ENCODE results near the gene GDNF. TPM values are rescaled to one million over a fixed set of nuclear protein-coding genes. Genes with fewer than 3 reads are reported as not detected.

The GDNF gene
- polyA plus RNA-seq, 3 donors = not detected

DNA sequence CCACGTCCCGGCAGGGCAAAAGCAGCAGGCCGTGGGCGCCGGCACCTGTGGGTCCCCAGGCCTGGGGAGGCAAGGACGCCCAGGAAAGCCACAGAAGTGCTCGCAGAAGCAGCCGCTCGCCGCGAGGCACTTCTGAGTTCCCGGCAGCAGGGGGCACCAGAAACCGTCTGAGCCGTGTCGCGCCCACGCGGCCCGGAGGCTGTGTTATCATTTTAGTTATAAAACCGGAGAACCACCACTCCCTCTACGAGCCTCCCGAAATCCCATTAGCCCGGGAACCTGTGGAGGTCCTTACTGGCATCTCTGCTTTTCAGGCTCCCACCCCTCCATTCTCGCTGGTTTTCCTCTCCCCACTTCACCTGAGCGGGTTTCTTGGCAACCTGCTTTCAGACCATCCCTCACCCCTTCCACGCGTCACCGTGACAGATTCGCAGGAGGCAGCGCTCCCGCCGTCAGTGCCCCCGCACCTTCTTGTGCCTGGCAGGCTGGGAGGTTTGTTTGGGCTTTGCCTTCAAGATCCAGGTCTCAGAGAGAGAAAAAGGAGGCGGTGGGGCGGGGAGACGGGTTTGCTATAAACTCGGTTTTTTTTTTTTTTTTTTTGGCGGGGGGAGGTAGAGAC is 2.3 kb downstream of the GDNF start:
- H3K9ac ChIP-seq (ENCODE audit: insufficient read depth, low read length, poor library complexity, severe bottlenecking) = no peak overlapping the region
- intact Hi-C loops (cut with micrococcal nuclease) = loop anchor here (5.0 to 10.0 kb wide), 2 partner anchors 355 to 357 kb away; no protein-coding TSS in a partner anchor
- no peaks in the 10 kb centered on the region for H3K36me3 ChIP-seq (replicated peaks in 1 of 2; ENCODE audit: control insufficient read depth in 1 of 2, insufficient read depth in 2 of 2, low read length in 2 of 2)
- H3K9me3 ChIP-seq (replicated peaks in 1 of 2; ENCODE audit: control insufficient read depth in 1 of 2, insufficient read depth in 1 of 2, low read length in 2 of 2) = peaks cover 0 to 43% of the 10 kb centered on the region in 2 donors
- H2AFZ ChIP-seq (ENCODE audit: insufficient read depth, low read depth, low read length, poor library complexity, severe bottlenecking) = peak overlapping the region; percentile 53
- peak in 1 of 3 donors; percentile 11 for DNase-seq
- 2% methylated on average over 29 of the region's 38 CpGs for WGBS (ENCODE audit: insufficient coverage)
- H3K4me2 ChIP-seq (replicated peaks; ENCODE audit: extremely low read depth, low read length, poor library complexity, severe bottlenecking) = peak overlapping the region; percentile 36
- H3K4me1 Mint-ChIP-seq = peaks cover 34% of the 10 kb centered on the region
- H3K4me1 ChIP-seq (ENCODE audit: control insufficient read depth in 1 of 2, insufficient read depth in 2 of 2, low read length in 2 of 2) = peaks cover 10 to 19% of the 10 kb centered on the region in 2 donors
- peak overlapping the region in 3 of 7 donors; percentile 31 to 75 (median 36) for H3K27ac Mint-ChIP-seq
- no peak overlapping the region for H3K27ac ChIP-seq (ENCODE audit: low read depth in 1 of 2, low read length in 2 of 2)
- H3K27me3 ChIP-seq (ENCODE audit: control insufficient read depth in 2 of 2, insufficient read depth in 2 of 2, low read length in 2 of 2) = peaks cover 85 to 93% of the 10 kb centered on the region in 2 donors
- peak overlapping the region; percentile 55 to 90 for H3K4me3 Mint-ChIP-seq
- peak; percentile 64 for TF ChIP-seq CTCF (IDR thresholded peaks at IDR 0.05)
- no peaks in the 10 kb centered on the region for H3K79me2 ChIP-seq (ENCODE audit: insufficient read depth, low read length)
- H4K20me1 ChIP-seq (ENCODE audit: insufficient read depth, low read length) = no peaks in the 10 kb centered on the region
- H3K4me3 ChIP-seq (replicated peaks in 1 of 3; ENCODE audit: low read depth in 2 of 3, low read length in 3 of 3) = peak overlapping the region in 1 of 3 experiments; percentile 39
- H3K9me3 Mint-ChIP-seq = peaks cover 0 to 28% (median 9%) of the 10 kb centered on the region in 7 donors
- H3K27me3 Mint-ChIP-seq (ENCODE audit: low read depth in 3 of 3) = peaks cover 88 to 100% (median 96%) of the 10 kb centered on the region in 3 donors
- peaks cover 5 to 11% of the 10 kb centered on the region in 2 donors for H3K36me3 Mint-ChIP-seq

- Histone ChIP-seq H3K36me3 (replicated peaks in 1 of 2; ENCODE audit: control insufficient read depth in 1 of 2, insufficient read depth in 2 of 2, low read length in 2 of 2) (no peaks in the 10 kb centered on the region), H3K27me3 (ENCODE audit: control insufficient read depth in 2 of 2, insufficient read depth in 2 of 2, low read length in 2 of 2) (peaks cover 84 to 93% of the 10 kb centered on the region in 2 donors), H3K79me2 (ENCODE audit: insufficient read depth, low read length) (no peaks in the 10 kb centered on the region), H2AFZ (ENCODE audit: insufficient read depth, low read depth, low read length, poor library complexity, severe bottlenecking) (peak overlapping the region; percentile 53), H4K20me1 (ENCODE audit: insufficient read depth, low read length) (no peaks in the 10 kb centered on the region), H3K27ac (ENCODE audit: low read depth in 1 of 2, low read length in 2 of 2) (no peak overlapping the region), H3K4me3 (replicated peaks in 1 of 3; ENCODE audit: low read depth in 2 of 3, low read length in 3 of 3) (peak overlapping the region in 1 of 3 experiments; percentile 39), H3K4me2 (replicated peaks; ENCODE audit: extremely low read depth, low read length, poor library complexity, severe bottlenecking) (peak overlapping the region; percentile 36), H3K9me3 (replicated peaks in 1 of 2; ENCODE audit: control insufficient read depth in 1 of 2, insufficient read depth in 1 of 2, low read length in 2 of 2) (peaks cover 0 to 43% of the 10 kb centered on the region in 2 donors), H3K9ac (ENCODE audit: insufficient read depth, low read length, poor library complexity, severe bottlenecking) (no peak overlapping the region), H3K4me1 (ENCODE audit: control insufficient read depth in 1 of 2, insufficient read depth in 2 of 2, low read length in 2 of 2) (peaks cover 10 to 19% of the 10 kb centered on the region in 2 donors)
- H3K27me3 Mint-ChIP-seq (ENCODE audit: low read depth in 3 of 3) = peaks cover 86 to 99% (median 96%) of the 10 kb centered on the region in 3 donors
- H3K9me3 Mint-ChIP-seq = peaks cover 0 to 25% (median 8%) of the 10 kb centered on the region in 7 donors
- DNase-seq = no peak
- intact Hi-C loops (cut with micrococcal nuclease) = loop anchor here (5.0 to 10.0 kb wide), 2 partner anchors 355 to 358 kb away; no protein-coding TSS in a partner anchor
- peaks cover 5 to 11% of the 10 kb centered on the region in 2 donors for H3K36me3 Mint-ChIP-seq
- no peak overlapping the region for H3K27ac Mint-ChIP-seq
- H3K4me1 Mint-ChIP-seq = peaks cover 34% of the 10 kb centered on the region
- no peak for TF ChIP-seq CTCF (IDR thresholded peaks at IDR 0.05)
- 1% methylated on average over 50 of the region's 65 CpGs for WGBS (ENCODE audit: insufficient coverage)
- peak overlapping the region in 1 of 2 donors; percentile 90 for H3K4me3 Mint-ChIP-seq
Measured at GRCh38 chr5:37836592-37837413, 3.0 kb downstream of the GDNF start.
